GM18505 (cell line): Measurements from ENCODE around the gene AATK.

Experiments
- ATAC-seq: cut with Tn5 transposase; IDR thresholded peaks from one replicate; pipeline ENCODE4 v1.9.1; 2021; ENCODE audit not compliant: unreplicated experiment
- POLR2A ChIP-seq: IDR thresholded peaks from 4 replicates; pipeline ENCODE4 v1.6.1; 2011; ENCODE audit warnings: borderline replicate concordance; ENCODE audit not compliant: insufficient read depth, insufficient read length; ENCODE audit errors: extremely low read depth

Gene AATK

DNA sequence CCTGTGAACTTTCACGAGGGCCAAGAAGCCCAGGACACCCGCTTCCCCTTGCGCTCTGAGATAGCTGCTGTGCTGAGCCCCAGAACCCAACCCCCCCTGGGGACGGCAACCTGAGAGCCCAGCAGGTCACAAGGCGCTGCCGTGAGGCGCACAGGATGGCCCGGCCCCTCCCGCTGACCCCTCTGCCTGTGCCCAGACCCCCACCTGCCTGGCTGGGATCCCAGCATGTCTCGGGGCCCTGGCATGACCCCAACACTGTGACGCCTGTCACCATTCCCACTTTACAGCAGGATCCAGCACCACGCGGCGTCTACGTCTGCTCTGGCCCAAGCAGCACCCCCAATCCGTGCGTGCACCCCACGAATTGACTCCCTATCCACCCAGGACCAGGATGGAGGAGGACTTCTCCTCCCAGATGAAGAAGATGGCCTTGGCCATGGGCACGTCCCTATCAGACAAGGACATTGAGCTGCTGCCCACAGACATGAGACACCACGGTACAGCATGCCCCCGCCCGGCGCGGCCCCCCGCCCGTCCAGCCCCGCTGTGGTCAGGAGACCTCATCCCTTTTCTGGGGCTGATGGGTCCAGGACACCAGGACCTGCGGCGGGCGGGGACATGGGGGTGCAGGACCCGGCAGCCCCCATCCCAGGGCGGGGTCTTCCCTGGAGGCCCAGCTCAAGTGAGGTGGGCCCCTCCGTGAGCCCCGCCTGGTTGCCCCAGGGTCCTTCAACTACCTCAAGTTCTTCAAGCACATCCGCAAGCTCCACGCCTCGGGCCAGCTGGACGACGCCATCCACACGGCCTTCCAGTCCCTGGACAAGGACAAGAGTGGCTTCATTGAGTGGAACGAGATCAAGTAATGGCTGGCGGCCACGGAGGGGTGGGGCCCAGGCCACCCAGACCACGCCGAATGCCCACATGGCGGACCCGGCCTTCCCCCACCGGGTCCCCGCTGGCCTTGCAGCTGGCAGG, 15.1 kb upstream of the AATK start:
- no peak for TF ChIP-seq POLR2A
- ATAC-seq = no peak

GRCh38 chr17:81179861-81180260, 13.8 kb upstream of the AATK start:
- no peak for TF ChIP-seq POLR2A
- no peak for ATAC-seq

GRCh38 chr17:81179220-81179619, 13.2 kb upstream of the AATK start:
- no peak for TF ChIP-seq POLR2A
- ATAC-seq = no peak

- ATAC-seq = no peak
- no peak for TF ChIP-seq POLR2A
Observed at GRCh38 chr17:81178136-81179091, 12.4 kb upstream of the AATK start.

- no peak for TF ChIP-seq POLR2A
- no peak for ATAC-seq
Observed at GRCh38 chr17:81176666-81177065, 10.6 kb upstream of the AATK start.

- no peak for ATAC-seq
- TF ChIP-seq POLR2A = no peak
Observed at GRCh38 chr17:81173762-81174155, 7.7 kb upstream of the AATK start.

DNA sequence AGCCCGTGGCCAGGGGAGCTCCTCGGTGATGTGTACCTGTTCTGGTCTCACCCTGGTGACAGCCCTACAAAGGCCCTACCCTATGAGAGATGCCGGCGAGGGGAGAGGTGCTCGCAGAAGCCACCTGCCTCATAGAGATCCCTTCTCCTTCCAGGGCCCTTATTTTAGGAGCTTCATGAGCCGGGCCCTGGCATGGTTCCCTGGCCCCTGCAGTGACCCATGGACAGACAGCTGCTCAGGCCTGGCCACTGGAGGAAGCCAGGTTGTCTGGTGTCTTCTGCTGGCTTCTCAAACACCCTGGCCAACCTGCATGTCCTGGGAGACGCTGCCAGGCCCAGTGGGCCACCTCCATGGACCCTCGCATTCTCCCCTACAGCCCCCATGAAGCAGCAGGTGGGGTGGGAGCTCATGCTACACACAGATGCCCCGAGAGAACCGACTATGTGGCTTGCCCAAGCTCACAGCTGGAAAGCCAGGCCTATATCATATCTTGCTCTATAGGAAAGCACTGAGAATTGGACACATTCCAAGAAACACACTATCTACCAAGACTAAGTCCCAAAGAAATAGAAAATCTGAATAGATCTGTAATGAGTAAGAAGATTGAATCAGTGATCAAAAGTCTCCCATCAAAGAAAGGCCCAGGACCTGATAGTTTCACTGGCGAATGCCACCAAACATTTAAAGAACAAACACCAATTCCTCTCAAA, 7.2 kb upstream of the AATK start:
- ATAC-seq = no peak
- no peak for TF ChIP-seq POLR2A

GRCh38 chr17:81171941-81172340, 5.9 kb upstream of the AATK start:
- no peak for ATAC-seq
- no peak for TF ChIP-seq POLR2A

- no peak for TF ChIP-seq POLR2A
- ATAC-seq = no peak
Observed at GRCh38 chr17:81170727-81171494, 4.9 kb upstream of the AATK start.

GRCh38 chr17:81169870-81170309, 3.9 kb upstream of the AATK start:
- no peak for ATAC-seq
- no peak for TF ChIP-seq POLR2A

- no peak for ATAC-seq
- TF ChIP-seq POLR2A = no peak
Observed at GRCh38 chr17:81167638-81168037, 1.6 kb upstream of the AATK start.

GRCh38 chr17:81167194-81167524, 1.1 kb upstream of the AATK start:
- no peak for TF ChIP-seq POLR2A
- no peak for ATAC-seq

DNA sequence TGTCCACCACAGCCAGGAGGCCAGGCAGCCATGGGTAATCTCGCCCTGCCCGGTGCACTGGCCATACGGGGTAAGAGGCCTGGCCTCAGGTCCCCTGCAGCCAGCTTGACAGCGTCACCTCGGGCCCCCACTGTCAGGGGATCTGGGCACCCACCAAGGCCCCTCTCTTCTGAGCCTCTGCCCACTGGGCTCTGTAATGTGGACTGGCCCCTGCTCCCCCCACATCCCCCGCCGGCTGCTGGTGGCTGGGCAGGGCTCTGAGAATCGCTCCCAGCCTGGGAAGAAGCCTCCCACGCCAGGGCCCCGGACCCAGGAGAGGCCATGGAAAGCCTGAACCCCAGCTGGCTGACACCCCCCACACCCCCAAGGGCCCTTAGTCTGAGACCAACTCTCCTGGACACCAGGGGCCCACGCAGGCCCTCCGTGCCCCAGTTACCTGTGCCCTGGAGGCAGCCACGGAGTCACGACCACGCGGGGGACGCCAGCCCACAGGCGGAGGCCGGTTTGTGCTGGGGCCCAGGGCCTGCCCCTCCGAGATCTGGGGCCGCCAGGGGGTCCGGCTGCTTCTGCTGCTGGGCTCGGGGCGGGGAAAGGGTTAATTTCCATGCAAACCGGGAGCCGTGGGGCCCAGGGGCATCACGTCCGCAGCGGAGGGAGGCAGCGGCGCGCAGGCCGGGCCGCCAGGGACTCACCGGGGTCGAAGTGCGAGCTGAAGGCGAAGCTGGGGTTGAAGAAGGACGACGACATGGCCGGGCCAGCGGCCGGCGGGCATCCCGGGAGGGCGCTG, 582 bp downstream of the AATK start, which contains the start of gene PVALEF:
PVALEF (plus strand) TSS at position 262 of the 787 bp plus-strand sequence. CDS start 15,720 bp downstream, outside the sequence.
- no peak for ATAC-seq
- no peak for TF ChIP-seq POLR2A
